ENCODE data around the gene HOXA4. TPM values are rescaled to one million over a fixed set of nuclear protein-coding genes. Genes with fewer than 3 reads are reported as not detected.

Gene HOXA4
- total RNA-seq, 1 experiment from 2014 or later = 5.6 TPM

- no peaks in the 10 kb centered on the region for H3K36me3 ChIP-seq
- no peaks in the 10 kb centered on the region for H3K27me3 ChIP-seq
- H3K4me3 ChIP-seq = peak overlapping the region; percentile 71
- DNase-seq = no peak
- peak overlapping the region; percentile 44; the same call in 1 of the 2 replicates for H3K27ac ChIP-seq
- no peaks in the 10 kb centered on the region for H3K9me3 ChIP-seq (replicated peaks)
- peaks cover 19% of the 10 kb centered on the region for H3K4me1 ChIP-seq
Observed at GRCh38 chr7:27128776-27129728, 1.5 kb downstream of the HOXA4 start.

GRCh38 chr7:27128034-27128433 lies 2.5 kb downstream of the HOXA4 start:
- DNase-seq = peak; percentile 64 to 87
- no peaks in the 10 kb centered on the region for H3K27me3 ChIP-seq
- no peaks in the 10 kb centered on the region for H3K9me3 ChIP-seq (replicated peaks)
- H3K27ac ChIP-seq = peak overlapping the region; percentile 15; the same call in 1 of the 2 replicates
- H3K4me3 ChIP-seq = no peak overlapping the region
- H3K36me3 ChIP-seq = no peaks in the 10 kb centered on the region
- H3K4me1 ChIP-seq = peaks cover 17% of the 10 kb centered on the region

- no peaks in the 10 kb centered on the region for H3K27me3 ChIP-seq
- H3K27ac ChIP-seq = no peak overlapping the region
- H3K36me3 ChIP-seq = no peaks in the 10 kb centered on the region
- H3K9me3 ChIP-seq (replicated peaks) = no peaks in the 10 kb centered on the region
- DNase-seq = no peak
- peaks cover 16% of the 10 kb centered on the region for H3K4me1 ChIP-seq
- H3K4me3 ChIP-seq = no peak overlapping the region
Observed at GRCh38 chr7:27126596-27127327, 3.8 kb downstream of the HOXA4 start.

GRCh38 chr7:27125986-27126394 lies 4.6 kb downstream of the HOXA4 start:
- Histone ChIP-seq H3K9me3 (replicated peaks) (no peaks in the 10 kb centered on the region), H3K4me1 (peaks cover 16% of the 10 kb centered on the region), H3K36me3 (no peaks in the 10 kb centered on the region), H3K4me3 (no peak overlapping the region), H3K27ac (no peak overlapping the region), H3K27me3 (no peaks in the 10 kb centered on the region)
- DNase-seq = no peak

- no peak overlapping the region for H3K27ac ChIP-seq
- no peaks in the 10 kb centered on the region for H3K9me3 ChIP-seq (replicated peaks)
- DNase-seq = no peak
- H3K27me3 ChIP-seq = no peaks in the 10 kb centered on the region
- H3K4me1 ChIP-seq = peaks cover 16% of the 10 kb centered on the region
- H3K36me3 ChIP-seq = no peaks in the 10 kb centered on the region
- no peak overlapping the region for H3K4me3 ChIP-seq
Observed at GRCh38 chr7:27124902-27125689, 5.5 kb downstream of the HOXA4 start.

- H3K36me3 ChIP-seq = no peaks in the 10 kb centered on the region
- H3K4me1 ChIP-seq = peaks cover 16% of the 10 kb centered on the region
- no peaks in the 10 kb centered on the region for H3K27me3 ChIP-seq
- no peaks in the 10 kb centered on the region for H3K9me3 ChIP-seq (replicated peaks)
- no peak overlapping the region for H3K4me3 ChIP-seq
- H3K27ac ChIP-seq = no peak overlapping the region
- DNase-seq = no peak
Observed at GRCh38 chr7:27124096-27124901, 6.3 kb downstream of the HOXA4 start.

- peak overlapping the region; percentile 6; the same call in 1 of the 2 replicates for H3K27ac ChIP-seq
- H3K4me3 ChIP-seq = no peak overlapping the region
- DNase-seq = no peak
- no peaks in the 10 kb centered on the region for H3K27me3 ChIP-seq
- no peaks in the 10 kb centered on the region for H3K36me3 ChIP-seq
- peaks cover 13% of the 10 kb centered on the region for H3K4me1 ChIP-seq
- no peaks in the 10 kb centered on the region for H3K9me3 ChIP-seq (replicated peaks)
Observed at GRCh38 chr7:27123477-27124053, 7.0 kb downstream of the HOXA4 start.

GRCh38 chr7:27123007-27123476 lies 7.5 kb downstream of the HOXA4 start:
- Histone ChIP-seq H3K4me3 (no peak overlapping the region), H3K9me3 (replicated peaks) (no peaks in the 10 kb centered on the region), H3K4me1 (peaks cover 8% of the 10 kb centered on the region), H3K27me3 (no peaks in the 10 kb centered on the region), H3K36me3 (no peaks in the 10 kb centered on the region), H3K27ac (peak overlapping the region; percentile 6; the same call in 1 of the 2 replicates)
- peak; percentile 54 to 77 for DNase-seq

GRCh38 chr7:27122077-27122910 lies 8.3 kb downstream of the HOXA4 start:
- no peaks in the 10 kb centered on the region for H3K9me3 ChIP-seq (replicated peaks)
- no peak overlapping the region for H3K4me3 ChIP-seq
- H3K36me3 ChIP-seq = no peaks in the 10 kb centered on the region
- no peaks in the 10 kb centered on the region for H3K27me3 ChIP-seq
- peak overlapping the region; percentile 6; the same call in 1 of the 2 replicates for H3K27ac ChIP-seq
- no peak for DNase-seq
- H3K4me1 ChIP-seq = 0 out of 2 replicates have a peak, but pooled peaks cover under 1% of the 10 kb centered on the region

- H3K27ac ChIP-seq = no peak overlapping the region
- no peaks in the 10 kb centered on the region for H3K36me3 ChIP-seq
- no peaks in the 10 kb centered on the region for H3K4me1 ChIP-seq
- H3K9me3 ChIP-seq (replicated peaks) = no peaks in the 10 kb centered on the region
- H3K4me3 ChIP-seq = no peak overlapping the region
- H3K27me3 ChIP-seq = no peaks in the 10 kb centered on the region
- no peak for DNase-seq
Observed at GRCh38 chr7:27121684-27122076, 8.9 kb downstream of the HOXA4 start.

GRCh38 chr7:27119412-27119911 lies 11.1 kb downstream of the HOXA4 start:
- H3K9me3 ChIP-seq (replicated peaks) = no peaks in the 10 kb centered on the region
- DNase-seq = no peak
- no peaks in the 10 kb centered on the region for H3K4me1 ChIP-seq
- H3K36me3 ChIP-seq = no peaks in the 10 kb centered on the region
- no peaks in the 10 kb centered on the region for H3K27me3 ChIP-seq
- H3K4me3 ChIP-seq = no peak overlapping the region
- no peak overlapping the region for H3K27ac ChIP-seq

GRCh38 chr7:27118580-27118979 lies 12.0 kb downstream of the HOXA4 start:
- Histone ChIP-seq H3K27ac (no peak overlapping the region), H3K27me3 (no peaks in the 10 kb centered on the region), H3K4me1 (no peaks in the 10 kb centered on the region), H3K4me3 (no peak overlapping the region), H3K9me3 (replicated peaks) (no peaks in the 10 kb centered on the region), H3K36me3 (no peaks in the 10 kb centered on the region)
- DNase-seq = no peak
